Heart left ventricle (tissue), 16 donors: ENCODE results near the gene MORN5. TPM values are rescaled to one million over a fixed set of nuclear protein-coding genes. Genes with fewer than 3 reads are reported as not detected.
A peak's percentile ranks its signal among the peaks of the same experiment; 100 is the strongest.

Experiments used
- ATAC-seq, 4 donors: fragments of 200-7000 bp; cut with Tn5 transposase; one replicate each; pipeline ENCODE4 v1.9.1; 2020 to 2022; ENCODE audit warnings: moderate library complexity in 4 of 4, mild to moderate bottlenecking in 3 of 4, moderate number of reproducible peaks in 1 of 4
- DNase-seq, 5 donors: peaks; one replicate each; pipeline ENCODE4 v3.0.0-alpha.2; 2020
- H3K27ac ChIP-seq, 12 donors: fragments of 200-600 bp; sonication (generic) in 4 of 12; one replicate each; pipeline versions ENCODE4 v1.5.0 to v1.8.0; 2016 to 2022; ENCODE audit warnings: mild to moderate bottlenecking in 2 of 12
- H3K27me3 ChIP-seq, 9 donors: fragments of 200-600 bp; sonication (generic) in 2 of 9; one replicate each; pipeline versions ENCODE4 v1.5.1 to v1.8.0; 2016 to 2022; ENCODE audit warnings: mild to moderate bottlenecking in 3 of 9
- H3K36me3 ChIP-seq, 9 donors: fragments of 200-600 bp; sonication (generic) in 2 of 9; one replicate each; pipeline versions ENCODE4 v1.5.0 to v1.8.0; 2018 to 2022; ENCODE audit warnings: mild to moderate bottlenecking in 2 of 9
- H3K4me1 ChIP-seq, 12 donors: fragments of 200-600 bp; sonication (generic) in 4 of 12; one replicate each; pipeline versions ENCODE4 v1.5.0 to v1.8.0; 2016 to 2022; ENCODE audit warnings: mild to moderate bottlenecking in 3 of 12
- H3K4me3 ChIP-seq, 12 donors: fragments of 200-600 bp; sonication (generic) in 4 of 12; one replicate each; pipeline versions ENCODE4 v1.5.0 to v1.8.0; 2017 to 2022; ENCODE audit warnings: mild to moderate bottlenecking in 9 of 12, moderate library complexity in 4 of 12
- H3K9me3 ChIP-seq, 12 donors: fragments of 200-600 bp; sonication (generic) in 4 of 12; one replicate each; pipeline versions ENCODE4 v1.5.0 to v1.8.0; 2016 to 2022; ENCODE audit warnings: mild to moderate bottlenecking in 1 of 12
- CTCF ChIP-seq, 12 donors: fragments of 200-600 bp; sonication (generic) in 4 of 12; IDR thresholded peaks; one replicate each; pipeline versions ENCODE4 v1.5.0 to v1.8.0; 2018 to 2022; ENCODE audit warnings: antibody characterized with exemption in 12 of 12, mild to moderate bottlenecking in 5 of 12
- POLR2A ChIP-seq, 2 donors: fragments of 450-650 bp; IDR thresholded peaks; one replicate each; pipeline ENCODE4 v1.6.1; 2017; ENCODE audit warnings: antibody characterized with exemption in 2 of 2, mild to moderate bottlenecking in 2 of 2, moderate library complexity in 2 of 2
- WGBS, 4 donors: extraction: QIAGEN DNeasy Blood & Tissue Kit in 2 of 4; methylation state at CpG; one replicate each; pipeline versions ENCODE4 v1.1.5 to v1.1.7; 2013 to 2018; 5-methylcytosine and 5-hydroxymethylcytosine counted together
- intact Hi-C, 10 donors: fragments of 100-400 bp; cut with DNase I; formaldehyde crosslinking; loops; one replicate each; pipeline versions ENCODE4 v1.11.1 to v1.14.2; 2022
- polyA plus RNA-seq, 2 donors: library from polyadenylated mRNA; stranded (reverse); fragments of 200-250 nt; gene quantifications; one replicate each; pipeline ENCODE4 v1.2.3, GENCODE V29; 2013
- total RNA-seq, 9 donors: library from RNA; depleted of rRNA in 2 of 9; stranded (reverse); fragments of >200 nt in 2 of 9; fragmentation: NEBNext Ultra II Directional in 3 of 9; extraction: Animal tissue kit (Norgen Biotek cat#: 25700) in 3 of 9; gene quantifications; one replicate each; pipeline versions ENCODE4 v1.1.0 to v1.2.4, GENCODE V29; 2016 to 2023
- donor health status: ischemic (EF 13 %, LVEDD 7.1; RV severe dilation, severe dysfunction).
- donor health status: healthy with polysubstance abuse.
- donor health status: DM: no; HTN: yes; CAD: no.
- donor health status: DM: no; HTN: no; CAD: no.
- donor health status: ischemic (EF 25% LVEDD 6.9; RV normal size, moderate dysfunction).
- donor health status: ischemic (EF 25% LVEDD 5.7; RV mildly dilated, moderate dysfunction).
- donor health status: healthy.
- donor health status: DM: yes; HTN: yes; CAD: no.
- donor health status: ischemic (EF 35%, LVEDD 5.7; RV mildly dilated, moderate dysfunction).
- donor health status: nonischemic (EF 11% LVEDD 7.7; RV severe dilation, severe dysfunction).
- donor health status: DM: yes; HTN: yes; CAD: no.
- donor health status: PGD.
- donor health status: ischemic (EF 29% LVEDD 5.4; RV normal size, mild dysfunction).
- donor health status: nonischemic (EF 23%, LVEDD 6.1; RV moderate dilation, normal function).

The MORN5 gene
- total and polyA plus RNA-seq, 11 donors = not detected

- H3K9me3 ChIP-seq = no peaks in the 10 kb centered on the region
- WGBS, 4 donors = 54 to 70% (median 57%) methylated on average over 4 of the region's 4 CpGs
- no peak for DNase-seq
- H3K4me3 ChIP-seq = no peak overlapping the region
- H3K4me1 ChIP-seq = no peaks in the 10 kb centered on the region
- peak in 1 of 4 donors; percentile 31 for ATAC-seq
- H3K36me3 ChIP-seq = no peaks in the 10 kb centered on the region
- intact Hi-C loops = no loop called here
- no peak overlapping the region for H3K27ac ChIP-seq
- TF ChIP-seq CTCF (IDR thresholded peaks at IDR 0.05) (no peak), POLR2A (IDR thresholded peaks at IDR 0.05) (no peak)
- peaks cover 0 to 17% (median 0%) of the 10 kb centered on the region in 9 donors for H3K27me3 ChIP-seq
Measured at GRCh38 chr9:122180633-122181032, 20.9 kb downstream of the MORN5 start.

GRCh38 chr9:122183501-122183900 is 23.8 kb downstream of the MORN5 start:
- WGBS, 4 donors = 50 to 59% (median 57%) methylated on average over 7 of the region's 7 CpGs
- Histone ChIP-seq H3K27me3 (peaks cover 0 to 17% (median 0%) of the 10 kb centered on the region in 9 donors), H3K36me3 (no peaks in the 10 kb centered on the region), H3K4me1 (no peaks in the 10 kb centered on the region), H3K27ac (no peak overlapping the region), H3K9me3 (no peaks in the 10 kb centered on the region), H3K4me3 (no peak overlapping the region)
- intact Hi-C loops = no loop called here
- ATAC-seq (no peak), DNase-seq (no peak)
- TF ChIP-seq CTCF (IDR thresholded peaks at IDR 0.05) = no peak
- TF ChIP-seq POLR2A (IDR thresholded peaks at IDR 0.05) = no peak

GRCh38 chr9:122184551-122184950 is 24.8 kb downstream of the MORN5 start:
- TF ChIP-seq CTCF (IDR thresholded peaks at IDR 0.05) (no peak), POLR2A (IDR thresholded peaks at IDR 0.05) (no peak)
- DNase-seq = no peak
- intact Hi-C loops = no loop called here
- peaks cover 0 to 17% (median 0%) of the 10 kb centered on the region in 9 donors for H3K27me3 ChIP-seq
- no peak overlapping the region for H3K27ac ChIP-seq
- no peak overlapping the region for H3K4me3 ChIP-seq
- WGBS, 4 donors = 76 to 93% (median 87%) methylated on average over 1 of the region's 1 CpG
- ATAC-seq = no peak
- no peaks in the 10 kb centered on the region for H3K4me1 ChIP-seq
- H3K9me3 ChIP-seq = no peaks in the 10 kb centered on the region
- H3K36me3 ChIP-seq = no peaks in the 10 kb centered on the region

- Histone ChIP-seq H3K27me3 (peaks cover 0 to 17% (median 0%) of the 10 kb centered on the region in 9 donors), H3K4me1 (no peaks in the 10 kb centered on the region), H3K4me3 (no peak overlapping the region), H3K9me3 (no peaks in the 10 kb centered on the region), H3K27ac (no peak overlapping the region), H3K36me3 (no peaks in the 10 kb centered on the region)
- TF ChIP-seq CTCF (IDR thresholded peaks at IDR 0.05) = peak in 4 of 12 donors; percentile 9 to 18 (median 11)
- no peak for TF ChIP-seq POLR2A (IDR thresholded peaks at IDR 0.05)
- intact Hi-C loops = no loop called here
- DNase-seq = no peak
- WGBS, 4 donors = 60 to 83% (median 75%) methylated on average over 5 of the region's 5 CpGs
- ATAC-seq = no peak
Measured at GRCh38 chr9:122186301-122186700, 26.6 kb downstream of the MORN5 start.
